Common myeloid progenitor, CD34-positive (primary cell): Measurements from ENCODE around the gene SF3B1.
"Not testable (repeated sequence)": the region's sequence is repeated elsewhere in the genome, so short reads cannot be mapped to it uniquely, and the experiment has no call there.

Experiments
- CTCF ChIA-PET: fragments of 350-600 bp; sonication (Branson Sonifier 250); formaldehyde crosslinking; loops from one replicate; lab custom pipeline; 2021; ENCODE audit warnings: antibody characterized with exemption; lab: Charles Lee
- POLR2A ChIA-PET: fragments of 350-600 bp; sonication (Branson Sonifier 250); formaldehyde crosslinking; loops from one replicate; lab custom pipeline; 2021; ENCODE audit warnings: antibody characterized with exemption; lab: Charles Lee
- DNase-seq, 3 donors: peaks; one replicate each; pipeline versions ENCODE4 v3.0.0 to v3.0.0-alpha.2; 2013
- H3K27ac ChIP-seq, 2 experiments: 1 replicate in 1 of 2; 2 replicates in 1 of 2; pipeline ENCODE4 v1.7.0; 2013; ENCODE audit warnings: inconsistent platforms in 2 of 2, low read length in 2 of 2, mild to moderate bottlenecking in 2 of 2, low read depth in 1 of 2, moderate library complexity in 1 of 2; ENCODE audit not compliant: severe bottlenecking in 2 of 2, insufficient read depth in 1 of 2, poor library complexity in 1 of 2
- H3K27me3 ChIP-seq, 5 experiments: replicated peaks in 2 of 5; 1 replicate in 3 of 5; 2 replicates in 2 of 5; pipeline versions ENCODE4 v1.6.1 to v1.7.0; 2013; ENCODE audit warnings: low read length in 4 of 5, mild to moderate bottlenecking in 2 of 5, moderate library complexity in 2 of 5, inconsistent platforms in 1 of 5; ENCODE audit not compliant: insufficient read depth in 5 of 5, control insufficient read depth in 4 of 5
- H3K36me3 ChIP-seq, 4 experiments: 1 replicate in 2 of 4; 2 replicates in 2 of 4; pipeline versions ENCODE4 v1.6.1 to v1.7.0; 2013; ENCODE audit warnings: low read length in 3 of 4, control low read depth in 1 of 4, mild to moderate bottlenecking in 1 of 4; ENCODE audit not compliant: control insufficient read depth in 4 of 4, insufficient read depth in 4 of 4
- H3K4me1 ChIP-seq, 4 experiments: 1 replicate in 3 of 4; 2 replicates in 1 of 4; pipeline versions ENCODE4 v1.6.1 to v1.7.1; 2013; ENCODE audit warnings: low read length in 3 of 4, mild to moderate bottlenecking in 3 of 4, control low read depth in 1 of 4, inconsistent platforms in 1 of 4, moderate library complexity in 1 of 4; ENCODE audit not compliant: control insufficient read depth in 4 of 4, insufficient read depth in 4 of 4; ENCODE audit errors: control extremely low read depth in 1 of 4
- H3K4me3 ChIP-seq, 7 experiments: 1 replicate in 4 of 7; 2 replicates in 3 of 7; pipeline versions ENCODE4 v1.5.1 to v1.7.0; 2013; ENCODE audit warnings: mild to moderate bottlenecking in 7 of 7, low read length in 6 of 7, moderate library complexity in 6 of 7, inconsistent platforms in 2 of 7, low read depth in 2 of 7, control low read depth in 1 of 7; ENCODE audit not compliant: insufficient read depth in 4 of 7, control insufficient read depth in 1 of 7; ENCODE audit errors: extremely low read depth in 1 of 7
- H3K9me3 ChIP-seq, 5 experiments: 1 replicate in 4 of 5; 2 replicates in 1 of 5; pipeline versions ENCODE4 v1.6.1 to v1.7.1; 2013; ENCODE audit warnings: low read length in 4 of 5, mild to moderate bottlenecking in 2 of 5, inconsistent platforms in 1 of 5, low read depth in 1 of 5, moderate library complexity in 1 of 5; ENCODE audit not compliant: control insufficient read depth in 4 of 5, insufficient read depth in 2 of 5; ENCODE audit errors: control extremely low read depth in 1 of 5
- WGBS: methylation state at CpG from one replicate; pipeline ENCODE4 v1.1.5; 2013; ENCODE audit not compliant: insufficient coverage; 5-methylcytosine and 5-hydroxymethylcytosine counted together

Gene SF3B1

DNA sequence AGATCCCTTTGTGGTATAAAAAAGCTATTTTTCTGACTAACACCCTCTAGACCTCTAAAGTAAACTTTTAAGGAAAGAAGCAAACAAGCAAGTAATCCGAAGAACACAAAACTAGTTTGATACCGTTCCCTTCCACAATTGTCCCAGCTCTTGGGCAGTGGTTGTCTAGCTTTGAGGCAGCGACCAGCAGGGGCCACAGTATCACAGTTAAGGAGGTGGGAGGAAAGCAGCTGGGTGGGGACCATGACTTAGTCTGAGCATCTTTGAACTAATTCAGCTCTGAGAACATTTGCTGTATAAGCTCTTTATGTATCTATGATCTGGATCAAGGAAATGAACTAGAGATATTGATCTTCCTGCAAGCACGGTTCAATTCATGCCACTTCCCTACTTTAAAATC is 51.0 kb downstream of the SF3B1 start:
- ChIA-PET CTCF (interaction anchor here (1.1 to 2.0 kb wide), 3 partner anchors 30 to 202 kb away, joined by 3 to 6 read pairs (median 4); no protein-coding TSS in a partner anchor), POLR2A (no interaction called here)
- 100% methylated on average over 3 of the region's 4 CpGs for WGBS
- DNase-seq = no peak
- H3K27ac ChIP-seq = no peak overlapping the region
- H3K27me3 ChIP-seq = no peaks in the 10 kb centered on the region
- no peaks in the 10 kb centered on the region for H3K9me3 ChIP-seq
- no peaks in the 10 kb centered on the region for H3K36me3 ChIP-seq
- no peaks in the 10 kb centered on the region for H3K4me1 ChIP-seq
- H3K4me3 ChIP-seq = no peak overlapping the region

DNA sequence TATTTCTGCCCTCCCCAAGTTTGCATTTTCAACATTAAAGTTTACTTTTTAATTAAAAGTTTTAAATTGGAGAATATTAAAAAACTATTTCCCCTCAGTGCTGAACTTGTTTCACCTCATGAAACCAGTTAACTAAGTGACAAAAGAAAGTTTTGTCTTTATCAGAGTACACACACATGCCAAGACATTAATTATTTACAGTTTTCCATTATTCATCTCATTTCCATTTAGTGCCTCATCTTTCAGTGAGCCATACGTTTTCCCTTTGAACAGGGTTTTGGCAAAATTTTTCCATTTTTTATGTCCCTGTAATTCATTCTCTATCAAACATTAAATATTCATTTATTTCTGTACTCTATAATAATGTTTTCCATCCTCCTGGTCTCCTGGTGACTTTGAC is 53.2 kb downstream of the SF3B1 start:
- POLR2A ChIA-PET = interaction anchor here (0.7 kb wide), 1 partner anchor 13 kb away, joined by 3 read pairs; no protein-coding TSS in a partner anchor
- CTCF ChIA-PET = interaction anchor here (1.9 kb wide), 1 partner anchor 268 kb away, joined by 9 read pairs; no protein-coding TSS in a partner anchor
- Histone ChIP-seq H3K4me1 (peaks cover 0 to 2% (median 0%) of the 10 kb centered on the region in 4 experiments), H3K9me3 (no peaks in the 10 kb centered on the region), H3K27me3 (no peaks in the 10 kb centered on the region), H3K36me3 (no peaks in the 10 kb centered on the region), H3K4me3 (no peak overlapping the region), H3K27ac (no peak overlapping the region)
- no CpG with 5 or more reads among the region's 1 CpG for WGBS
- DNase-seq = no peak

DNA sequence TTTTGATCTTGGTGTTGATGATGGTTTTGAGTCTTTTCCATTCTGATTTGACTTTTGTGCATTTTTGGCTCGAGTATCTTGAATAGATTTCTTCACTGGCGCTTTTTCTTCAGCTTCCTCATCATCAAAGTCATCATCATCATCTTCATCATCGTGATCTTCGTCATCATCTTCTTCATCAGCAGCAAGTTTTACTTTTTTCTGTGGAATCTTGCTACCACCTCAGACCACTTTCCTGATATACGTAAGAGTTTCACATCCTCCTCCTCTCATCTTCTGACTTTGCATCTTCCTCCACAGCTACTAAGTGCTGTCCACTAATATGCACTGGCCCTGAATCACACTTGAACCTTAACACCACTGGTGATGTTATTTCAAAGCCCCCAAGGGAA is 54.9 kb downstream of the SF3B1 start:
- H3K4me1 ChIP-seq, H3K9me3 ChIP-seq, H3K27ac ChIP-seq, H3K27me3 ChIP-seq, H3K36me3 ChIP-seq, DNase-seq, H3K4me3 ChIP-seq, POLR2A ChIA-PET: not testable (repeated sequence)
- CTCF ChIA-PET = interaction anchor here (0.6 to 3.1 kb wide), 2 partner anchors 189 to 383 kb away, joined by 3 to 23 read pairs; no protein-coding TSS in a partner anchor
- WGBS = 100% methylated on average over 3 of the region's 5 CpGs

GRCh38 chr2:197379308-197379917 is 55.4 kb downstream of the SF3B1 start:
- H3K4me3 ChIP-seq, H3K27ac ChIP-seq, POLR2A ChIA-PET, H3K27me3 ChIP-seq, H3K9me3 ChIP-seq, H3K4me1 ChIP-seq, DNase-seq, H3K36me3 ChIP-seq: not testable (repeated sequence)
- WGBS = no CpG with 5 or more reads among the region's 3 CpGs
- CTCF ChIA-PET = interaction anchor here (0.6 to 3.1 kb wide), 6 partner anchors 189 to 383 kb away, joined by 3 to 23 read pairs (median 6); no protein-coding TSS in a partner anchor

DNA sequence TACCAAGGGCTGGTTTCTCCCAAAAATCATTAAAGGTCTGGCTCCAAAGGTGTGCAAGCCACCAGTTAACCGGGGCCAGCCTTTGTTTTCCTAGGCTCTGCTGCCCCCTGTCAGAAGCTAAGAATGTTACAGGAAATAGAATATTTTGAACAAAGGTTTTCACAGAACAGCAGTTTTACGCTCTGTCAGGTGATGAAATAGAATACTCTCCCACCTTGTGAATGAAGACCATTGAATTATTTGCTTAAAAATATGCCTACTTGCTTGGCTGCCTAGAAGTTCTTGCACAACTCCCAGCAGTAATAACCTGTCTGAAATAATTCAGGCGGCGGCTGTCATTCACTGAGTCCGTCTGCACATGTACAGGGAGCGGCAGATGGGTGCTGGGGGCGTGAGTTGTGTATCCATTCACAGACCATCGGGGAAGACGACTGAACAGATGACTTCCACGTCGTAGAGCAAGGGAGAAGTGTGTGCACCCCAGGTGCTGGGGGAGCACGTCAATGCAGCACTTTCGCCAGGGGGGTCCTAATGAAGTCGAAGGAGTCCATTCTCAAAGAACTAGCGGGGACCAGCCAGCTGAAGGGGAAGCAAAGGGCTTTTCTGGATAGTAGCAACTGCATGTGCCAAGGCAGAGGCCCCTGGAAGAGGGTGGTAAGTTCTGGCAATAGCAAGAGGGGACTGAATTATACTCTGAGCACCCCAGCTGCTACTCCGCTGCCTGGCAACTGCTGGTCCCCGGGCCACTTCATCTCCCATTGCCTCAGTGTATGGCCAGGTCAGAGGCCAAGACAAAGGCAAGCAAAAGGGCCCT is 56.1 kb downstream of the SF3B1 start:
- Histone ChIP-seq H3K36me3 (no peaks in the 10 kb centered on the region), H3K4me1 (peaks cover 0 to 2% (median 0%) of the 10 kb centered on the region in 4 experiments), H3K9me3 (no peaks in the 10 kb centered on the region), H3K27ac (no peak overlapping the region), H3K4me3 (no peak overlapping the region), H3K27me3 (no peaks in the 10 kb centered on the region)
- peak; percentile 46 to 61 (median 54) for DNase-seq
- CTCF ChIA-PET = interaction anchor here (0.7 to 3.1 kb wide), 10 partner anchors 9 to 367 kb away, joined by 3 to 23 read pairs (median 4); no protein-coding TSS in a partner anchor
- WGBS = 61% methylated on average over 11 of the region's 17 CpGs
- POLR2A ChIA-PET = no interaction called here

DNA sequence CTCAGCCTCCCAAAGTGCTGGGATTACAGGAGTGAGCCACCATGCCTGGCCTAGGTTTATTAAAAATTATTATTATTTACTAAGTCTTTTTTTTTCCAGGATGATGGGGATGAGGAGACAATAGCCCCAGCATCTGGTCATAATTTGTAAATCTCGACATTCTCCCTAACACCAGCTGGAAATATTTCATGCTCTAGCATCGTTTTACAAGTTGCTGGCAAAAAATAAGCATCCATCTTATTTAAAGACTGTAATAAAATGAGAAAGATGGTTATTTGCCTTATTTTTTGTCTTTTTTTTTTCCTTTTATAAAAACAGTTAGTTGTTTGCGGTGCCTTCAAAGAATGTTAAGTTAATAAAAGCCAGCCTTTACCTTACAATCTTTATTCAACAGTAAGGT is 56.7 kb downstream of the SF3B1 start:
- WGBS = no CpG with 5 or more reads among the region's 3 CpGs
- H3K4me1 ChIP-seq = peaks cover 0 to 2% (median 0%) of the 10 kb centered on the region in 4 experiments
- no peak for DNase-seq
- ChIA-PET CTCF (interaction anchor here (0.6 to 3.1 kb wide), 11 partner anchors 9 to 425 kb away, joined by 3 to 23 read pairs (median 4); no protein-coding TSS in a partner anchor), POLR2A (no interaction called here)
- H3K4me3 ChIP-seq = no peak overlapping the region
- H3K27me3 ChIP-seq = no peaks in the 10 kb centered on the region
- H3K36me3 ChIP-seq = no peaks in the 10 kb centered on the region
- H3K27ac ChIP-seq = no peak overlapping the region
- no peaks in the 10 kb centered on the region for H3K9me3 ChIP-seq
